HCT116 (cell line): ENCODE measurements around the gene B3GALT2. TPM values are rescaled to one million over a fixed set of nuclear protein-coding genes. Genes with fewer than 3 reads are reported as not detected.

Experiments
- ATAC-seq: fragments of 200-7000 bp; cut with Tn5 transposase; 2 replicates; pipeline ENCODE4 v1.9.1; 2020; ENCODE audit warnings: mild to moderate bottlenecking, moderate library complexity
- BruUV-seq: library from RNA; stranded (reverse); fragments of 400-500 nt; replicated peaks from 2 replicates; lab custom pipeline; 2021; lab: Mats Ljungman, UMichigan
- CTCF ChIA-PET: fragments of 300-600 bp; sonication (Branson Sonifier 250); formaldehyde crosslinking; loops from one replicate; lab custom pipeline; 2021; ENCODE audit warnings: antibody characterized with exemption; lab: Charles Lee
- POLR2A ChIA-PET: fragments of 300-600, 350-600 bp; sonication (Branson Sonifier 250); formaldehyde crosslinking; loops from one replicate; lab custom pipeline; 2021; ENCODE audit warnings: antibody characterized with exemption; lab: Charles Lee
- RAD21 ChIA-PET, 2 experiments: fragments of 300-600 bp; sonication (Branson Sonifier 250); formaldehyde crosslinking; loops; one replicate each; lab custom pipeline; 2023; ENCODE audit warnings: low total read pairs in 2 of 2; ENCODE audit not compliant: uncharacterized antibody in 2 of 2, unreplicated experiment in 2 of 2, low non-redundant PET in 1 of 2; lab: Charles Lee
- DNase-seq: peaks from one replicate; pipeline ENCODE4 v3.0.0-alpha.2; 2010; ENCODE audit warnings: low read depth, low spot score
- H2AFZ ChIP-seq: fragments of 200-600 bp; shearing (Covaris generic), sonication (generic); 2 replicates; pipeline ENCODE4 v1.6.1; 2017; ENCODE audit warnings: low read depth, mixed run types, mixed read lengths, antibody characterized with exemption, low read length; ENCODE audit not compliant: poor library complexity, severe bottlenecking
- H3K27ac ChIP-seq: 2 replicates; pipeline ENCODE4 v1.5.1; 2012; ENCODE audit warnings: low read depth, low read length
- H3K27me3 ChIP-seq: fragments of 200-600 bp; sonication (generic); 2 replicates; pipeline ENCODE4 v1.6.1; 2016; ENCODE audit warnings: mixed run types, low read length, mixed read lengths; ENCODE audit not compliant: insufficient read depth
- H3K36me3 ChIP-seq, 2 experiments: fragments of 200-500 bp in 1 of 2; fragments of 200-600 bp in 1 of 2; sonication (Bioruptor generic) in 1 of 2; sonication (generic) in 1 of 2; 2 replicates each; pipeline versions ENCODE4 v1.5.1 to v1.6.1; 2014 to 2016; ENCODE audit warnings: low read length in 2 of 2, inconsistent platforms in 1 of 2, mixed read lengths in 1 of 2, mixed run types in 1 of 2; ENCODE audit not compliant: insufficient read depth in 2 of 2, control insufficient read depth in 1 of 2
- H3K4me1 ChIP-seq, 2 experiments: fragments of 200-600 bp in 1 of 2; sonication (generic) in 1 of 2; 2 replicates each; pipeline versions ENCODE4 v1.5.1 to v1.6.1; 2012 to 2017; ENCODE audit warnings: low read length in 2 of 2, inconsistent platforms in 1 of 2, mild to moderate bottlenecking in 1 of 2, mixed read lengths in 1 of 2, mixed run types in 1 of 2, moderate library complexity in 1 of 2; ENCODE audit not compliant: insufficient read depth in 2 of 2, control insufficient read depth in 1 of 2
- H3K4me2 ChIP-seq: fragments of 200-600 bp; sonication (generic); 2 replicates; pipeline ENCODE4 v1.6.1; 2017; ENCODE audit warnings: mixed run types, low read length, mixed read lengths
- H3K4me3 ChIP-seq, 2 experiments: fragments of 200-600 bp in 1 of 2; sonication (generic) in 1 of 2; replicated peaks in 1 of 2; 2 replicates each; pipeline ENCODE4 v1.5.1; 2011 to 2016; ENCODE audit warnings: low read length in 2 of 2, control low read depth in 1 of 2, low read depth in 1 of 2, mild to moderate bottlenecking in 1 of 2, mixed read lengths in 1 of 2, mixed run types in 1 of 2
- H3K79me2 ChIP-seq: fragments of 200-600 bp; sonication (generic); 2 replicates; pipeline ENCODE4 v1.6.1; 2017; ENCODE audit warnings: mild to moderate bottlenecking, mixed run types, low read length, moderate library complexity, mixed read lengths; ENCODE audit not compliant: insufficient read depth
- H3K9ac ChIP-seq: fragments of 200-600 bp; sonication (generic); 2 replicates; pipeline ENCODE4 v1.6.1; 2016; ENCODE audit warnings: low read length, mixed read lengths
- H3K9me2 ChIP-seq: fragments of 200-600 bp; sonication (generic), shearing (Covaris generic); 2 replicates; pipeline ENCODE4 v1.6.1; 2017; ENCODE audit warnings: mixed run types, mild to moderate bottlenecking, moderate library complexity; ENCODE audit not compliant: insufficient read depth
- H3K9me3 ChIP-seq, 2 experiments: fragments of 200-500 bp in 1 of 2; fragments of 200-600 bp in 1 of 2; sonication (Bioruptor generic) in 1 of 2; sonication (generic) in 1 of 2; 2 replicates each; pipeline ENCODE4 v1.6.1; 2014 to 2017; ENCODE audit warnings: low read length in 2 of 2, mixed read lengths in 2 of 2, inconsistent platforms in 1 of 2, low read depth in 1 of 2, mild to moderate bottlenecking in 1 of 2, mixed run types in 1 of 2, moderate library complexity in 1 of 2; ENCODE audit not compliant: control insufficient read depth in 1 of 2, insufficient read depth in 1 of 2
- H4K20me1 ChIP-seq: fragments of 200-600 bp; sonication (generic), shearing (Covaris generic); 2 replicates; pipeline ENCODE4 v1.6.1; 2017; ENCODE audit warnings: mixed run types, mild to moderate bottlenecking, moderate library complexity; ENCODE audit not compliant: insufficient read depth
- CBX3 ChIP-seq: IDR thresholded peaks from 2 replicates; pipeline ENCODE4 v1.6.1; 2012; ENCODE audit warnings: low read depth
- CEBPB ChIP-seq: IDR thresholded peaks from 2 replicates; pipeline ENCODE4 v1.6.1; 2012; ENCODE audit warnings: low read depth
- EGR1 ChIP-seq: IDR thresholded peaks from 2 replicates; pipeline ENCODE4 v1.6.1; 2012; ENCODE audit warnings: low read depth
- EZH2phosphoT487 ChIP-seq: fragments of 200-600 bp; IDR thresholded peaks from 2 replicates; pipeline ENCODE4 v1.6.1; 2018; ENCODE audit warnings: antibody characterized with exemption, borderline replicate concordance
- FOSL1 ChIP-seq: IDR thresholded peaks from 2 replicates; pipeline ENCODE4 v1.6.1; 2012; ENCODE audit warnings: low read depth
- JUND ChIP-seq: IDR thresholded peaks from 2 replicates; pipeline ENCODE4 v1.6.1; 2012
- SIN3A ChIP-seq: IDR thresholded peaks from 2 replicates; pipeline ENCODE4 v1.6.1; 2012; ENCODE audit warnings: low read depth
- SP1 ChIP-seq: IDR thresholded peaks from 2 replicates; pipeline ENCODE4 v1.6.1; 2012; ENCODE audit warnings: low read depth
- SRF ChIP-seq: IDR thresholded peaks from 2 replicates; pipeline ENCODE4 v1.6.1; 2012; ENCODE audit warnings: low read depth
- TCF7L2 ChIP-seq: IDR thresholded peaks from 2 replicates; pipeline ENCODE4 v1.7.0; 2011; ENCODE audit warnings: borderline replicate concordance, inconsistent platforms; ENCODE audit not compliant: insufficient read depth, insufficient read length; ENCODE audit errors: extremely low read depth
- ZBTB33 ChIP-seq: IDR thresholded peaks from 2 replicates; pipeline ENCODE4 v1.6.1; 2011; ENCODE audit warnings: mild to moderate bottlenecking, low read length, moderate library complexity; ENCODE audit not compliant: insufficient replicate concordance; ENCODE audit errors: extremely low read depth
- ZNF274 ChIP-seq: fragments of 200-500 bp; sonication (Bioruptor generic); IDR thresholded peaks from 2 replicates; pipeline ENCODE4 v1.6.1; 2014; ENCODE audit warnings: mild to moderate bottlenecking, low read depth, low read length, inconsistent platforms
- intact Hi-C: fragments of 100-400 bp; cut with micrococcal nuclease; formaldehyde crosslinking; loops from 2 replicates; pipeline ENCODE4 v1.10.0; 2022
- total RNA-seq: library from RNA; stranded (reverse); gene quantifications from one replicate; pipeline ENCODE4 v1.2.1, GENCODE V29; 2021; ENCODE audit not compliant: unreplicated experiment
- TF ChIP-seq, protein P1 (sequence below): IDR thresholded peaks from 2 replicates; pipeline ENCODE4 v1.6.1; 2012; ENCODE audit warnings: low read depth

The B3GALT2 gene
- total RNA-seq, 1 experiment from 2014 or later, result 0.15 TPM

DNA sequence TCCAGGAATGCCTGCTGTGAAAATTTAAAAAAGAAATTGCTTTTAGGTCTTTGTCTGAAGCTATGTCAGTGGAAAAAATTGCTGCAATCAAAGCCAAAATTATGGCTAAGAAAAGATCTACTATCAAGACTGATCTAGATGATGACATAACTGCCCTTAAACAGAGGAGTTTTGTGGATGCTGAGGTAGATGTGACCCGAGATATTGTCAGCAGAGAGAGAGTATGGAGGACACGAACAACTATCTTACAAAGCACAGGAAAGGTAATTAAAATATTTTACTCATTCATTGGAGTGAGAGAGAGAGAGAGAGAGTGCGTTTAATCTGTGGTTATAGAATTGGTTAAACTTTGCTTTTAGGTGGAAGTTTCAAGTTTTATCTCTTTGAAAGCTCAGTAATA, 44.6 kb downstream of the B3GALT2 start:
- Histone ChIP-seq H2AFZ (no peak overlapping the region), H3K9me2 (no peaks in the 10 kb centered on the region), H3K4me2 (no peak overlapping the region), H3K27me3 (no peaks in the 10 kb centered on the region), H3K9ac (no peak overlapping the region), H3K79me2 (peaks cover 82% of the 10 kb centered on the region), H3K27ac (no peak overlapping the region), H3K9me3 (no peaks in the 10 kb centered on the region), H3K4me1 (no peaks in the 10 kb centered on the region), H4K20me1 (peaks cover 12% of the 10 kb centered on the region; the same call in 1 of the 2 replicates), H3K36me3 (peaks cover 18 to 42% of the 10 kb centered on the region in 2 experiments), H3K4me3 (no peak overlapping the region)
- ChIA-PET POLR2A (interaction anchor here (1.0 kb wide), 1 partner anchor 82 kb away, joined by 3 read pairs; the partner anchor contains the start of genes RO60 and UCHL5), RAD21 (no interaction called here), CTCF (interaction anchor here (2.4 to 2.7 kb wide), 2 partner anchors 14 to 122 kb away, joined by 14 to 21 read pairs; no protein-coding TSS in a partner anchor)
- ATAC-seq (no peak), DNase-seq (no peak)
- TF ChIP-seq SP1 (no peak), CBX3 (no peak), EZH2phosphoT487 (no peak), CEBPB (no peak), SRF (no peak), JUND (no peak)
- intact Hi-C loops, result loop anchor here (5.0 kb wide), 1 partner anchor 1155 kb away; no protein-coding TSS in a partner anchor
- BruUV-seq, result no TSS peak

GRCh38 chr1:193140254-193140653, 46.2 kb downstream of the B3GALT2 start:
- H3K27me3 ChIP-seq, result no peaks in the 10 kb centered on the region
- H3K9me2 ChIP-seq, result no peaks in the 10 kb centered on the region
- peaks cover 28 to 50% of the 10 kb centered on the region in 2 experiments for H3K36me3 ChIP-seq
- no peaks in the 10 kb centered on the region for H3K9me3 ChIP-seq
- ChIA-PET CTCF (no interaction called here), RAD21 (no interaction called here), POLR2A (no interaction called here)
- DNase-seq (no peak), ATAC-seq (no peak)
- peaks cover 12% of the 10 kb centered on the region; the same call in 1 of the 2 replicates for H4K20me1 ChIP-seq
- H3K9ac ChIP-seq, result no peak overlapping the region
- no peak overlapping the region for H3K4me2 ChIP-seq
- peaks cover 89% of the 10 kb centered on the region for H3K79me2 ChIP-seq
- no TSS peak for BruUV-seq
- no peak overlapping the region for H3K27ac ChIP-seq
- no peak overlapping the region for H3K4me3 ChIP-seq
- H2AFZ ChIP-seq, result no peak overlapping the region
- H3K4me1 ChIP-seq, result no peaks in the 10 kb centered on the region
- intact Hi-C loops, result loop anchor here (5.0 kb wide), 1 partner anchor 1157 kb away; no protein-coding TSS in a partner anchor
- TF ChIP-seq, protein P1, sequence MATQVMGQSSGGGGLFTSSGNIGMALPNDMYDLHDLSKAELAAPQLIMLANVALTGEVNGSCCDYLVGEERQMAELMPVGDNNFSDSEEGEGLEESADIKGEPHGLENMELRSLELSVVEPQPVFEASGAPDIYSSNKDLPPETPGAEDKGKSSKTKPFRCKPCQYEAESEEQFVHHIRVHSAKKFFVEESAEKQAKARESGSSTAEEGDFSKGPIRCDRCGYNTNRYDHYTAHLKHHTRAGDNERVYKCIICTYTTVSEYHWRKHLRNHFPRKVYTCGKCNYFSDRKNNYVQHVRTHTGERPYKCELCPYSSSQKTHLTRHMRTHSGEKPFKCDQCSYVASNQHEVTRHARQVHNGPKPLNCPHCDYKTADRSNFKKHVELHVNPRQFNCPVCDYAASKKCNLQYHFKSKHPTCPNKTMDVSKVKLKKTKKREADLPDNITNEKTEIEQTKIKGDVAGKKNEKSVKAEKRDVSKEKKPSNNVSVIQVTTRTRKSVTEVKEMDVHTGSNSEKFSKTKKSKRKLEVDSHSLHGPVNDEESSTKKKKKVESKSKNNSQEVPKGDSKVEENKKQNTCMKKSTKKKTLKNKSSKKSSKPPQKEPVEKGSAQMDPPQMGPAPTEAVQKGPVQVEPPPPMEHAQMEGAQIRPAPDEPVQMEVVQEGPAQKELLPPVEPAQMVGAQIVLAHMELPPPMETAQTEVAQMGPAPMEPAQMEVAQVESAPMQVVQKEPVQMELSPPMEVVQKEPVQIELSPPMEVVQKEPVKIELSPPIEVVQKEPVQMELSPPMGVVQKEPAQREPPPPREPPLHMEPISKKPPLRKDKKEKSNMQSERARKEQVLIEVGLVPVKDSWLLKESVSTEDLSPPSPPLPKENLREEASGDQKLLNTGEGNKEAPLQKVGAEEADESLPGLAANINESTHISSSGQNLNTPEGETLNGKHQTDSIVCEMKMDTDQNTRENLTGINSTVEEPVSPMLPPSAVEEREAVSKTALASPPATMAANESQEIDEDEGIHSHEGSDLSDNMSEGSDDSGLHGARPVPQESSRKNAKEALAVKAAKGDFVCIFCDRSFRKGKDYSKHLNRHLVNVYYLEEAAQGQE, result no peak
- no peak for TF ChIP-seq EZH2phosphoT487
- TF ChIP-seq JUND, result no peak
- no peak for TF ChIP-seq SP1
- TF ChIP-seq FOSL1, result no peak
- TF ChIP-seq EGR1, result no peak
- TF ChIP-seq ZNF274, result no peak
- no peak for TF ChIP-seq ZBTB33
- TF ChIP-seq TCF7L2, result no peak
- no peak for TF ChIP-seq SIN3A
